22Rv1 (cell line): ENCODE measurements around the gene SETD6.
"Not testable (repeated sequence)": the region's sequence is repeated elsewhere in the genome, so short reads cannot be mapped to it uniquely, and the experiment has no call there.

Experiments
- CTCF ChIP-seq: fragments of 450-650 bp; IDR thresholded peaks from 2 replicates; pipeline ENCODE4 v1.5.1; 2017; ENCODE audit warnings: mild to moderate bottlenecking
- ZFX ChIP-seq: fragments of 450-650 bp; IDR thresholded peaks from 2 replicates; pipeline ENCODE4 v1.6.1; 2017; ENCODE audit warnings: antibody characterized with exemption, borderline replicate concordance

GRCh38 chr16:58490539-58490938 is 24.8 kb upstream of the SETD6 start:
- TF ChIP-seq CTCF, ZFX: not testable (repeated sequence)
